Measurements from ENCODE around the gene TRPM2.

Gene TRPM2

GRCh38 chr21:44317871-44318270, 35.5 kb upstream of the TRPM2 start:
- TF ChIP-seq CTCF (IDR thresholded peaks at IDR 0.05), result no peak

GRCh38 chr21:44318489-44319285, 34.7 kb upstream of the TRPM2 start:
- no peak for TF ChIP-seq CTCF (IDR thresholded peaks at IDR 0.05)

- no peak for TF ChIP-seq CTCF (IDR thresholded peaks at IDR 0.05)
Measured at GRCh38 chr21:44319407-44320065, 33.9 kb upstream of the TRPM2 start.

GRCh38 chr21:44320847-44321246, 32.6 kb upstream of the TRPM2 start:
- TF ChIP-seq CTCF (IDR thresholded peaks at IDR 0.05), result no peak

- no peak for TF ChIP-seq CTCF (IDR thresholded peaks at IDR 0.05)
Measured at GRCh38 chr21:44321846-44322450, 31.5 kb upstream of the TRPM2 start.

- no peak for TF ChIP-seq CTCF (IDR thresholded peaks at IDR 0.05)
Measured at GRCh38 chr21:44322621-44323325, 30.6 kb upstream of the TRPM2 start.

- no peak for TF ChIP-seq CTCF (IDR thresholded peaks at IDR 0.05)
Measured at GRCh38 chr21:44323591-44323990, 29.8 kb upstream of the TRPM2 start.
